RPMI8226 (cell line): ENCODE data around the gene ADRA2B.
"Not testable (repeated sequence)": the region's sequence is repeated elsewhere in the genome, so short reads cannot be mapped to it uniquely, and the experiment has no call there.

Source experiments
- DNase-seq: peaks from one replicate; pipeline ENCODE4 v3.0.0-alpha.2; 2015

ADRA2B gene

GRCh38 chr2:96085541-96086355, 30.6 kb downstream of the ADRA2B start:
- no peak for DNase-seq

DNA sequence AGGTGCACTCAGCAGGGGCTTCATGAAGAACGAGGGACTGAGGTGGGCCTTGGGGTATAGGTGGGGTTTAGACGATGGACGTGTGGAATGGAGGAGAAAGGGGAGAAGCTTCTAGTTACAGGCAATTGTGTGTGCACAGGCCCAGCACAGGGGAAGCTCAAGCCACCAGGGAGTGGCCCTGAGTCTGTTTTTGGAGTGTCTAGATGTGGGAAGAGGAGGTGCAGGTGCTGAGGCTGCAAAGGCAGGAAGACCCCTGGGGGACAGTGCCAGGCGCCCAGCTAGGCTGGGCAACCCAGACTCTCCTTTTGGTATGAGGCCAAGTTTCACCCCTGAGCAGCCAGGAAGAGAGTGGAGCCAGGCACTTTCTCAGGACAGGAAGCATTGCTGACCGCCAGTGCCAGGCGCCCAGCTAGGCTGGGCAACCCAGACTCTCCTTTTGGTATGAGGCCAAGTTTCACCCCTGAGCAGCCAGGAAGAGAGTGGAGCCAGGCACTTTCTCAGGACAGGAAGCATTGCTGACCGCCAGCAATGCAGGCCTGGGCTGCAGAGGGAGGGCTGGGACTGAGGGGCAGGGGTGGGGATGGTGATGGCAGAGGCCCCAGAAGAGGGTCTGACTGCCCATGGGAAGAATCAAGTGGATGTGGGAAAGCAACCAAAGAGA, 31.4 kb downstream of the ADRA2B start:
- DNase-seq, result not testable (repeated sequence)

DNA sequence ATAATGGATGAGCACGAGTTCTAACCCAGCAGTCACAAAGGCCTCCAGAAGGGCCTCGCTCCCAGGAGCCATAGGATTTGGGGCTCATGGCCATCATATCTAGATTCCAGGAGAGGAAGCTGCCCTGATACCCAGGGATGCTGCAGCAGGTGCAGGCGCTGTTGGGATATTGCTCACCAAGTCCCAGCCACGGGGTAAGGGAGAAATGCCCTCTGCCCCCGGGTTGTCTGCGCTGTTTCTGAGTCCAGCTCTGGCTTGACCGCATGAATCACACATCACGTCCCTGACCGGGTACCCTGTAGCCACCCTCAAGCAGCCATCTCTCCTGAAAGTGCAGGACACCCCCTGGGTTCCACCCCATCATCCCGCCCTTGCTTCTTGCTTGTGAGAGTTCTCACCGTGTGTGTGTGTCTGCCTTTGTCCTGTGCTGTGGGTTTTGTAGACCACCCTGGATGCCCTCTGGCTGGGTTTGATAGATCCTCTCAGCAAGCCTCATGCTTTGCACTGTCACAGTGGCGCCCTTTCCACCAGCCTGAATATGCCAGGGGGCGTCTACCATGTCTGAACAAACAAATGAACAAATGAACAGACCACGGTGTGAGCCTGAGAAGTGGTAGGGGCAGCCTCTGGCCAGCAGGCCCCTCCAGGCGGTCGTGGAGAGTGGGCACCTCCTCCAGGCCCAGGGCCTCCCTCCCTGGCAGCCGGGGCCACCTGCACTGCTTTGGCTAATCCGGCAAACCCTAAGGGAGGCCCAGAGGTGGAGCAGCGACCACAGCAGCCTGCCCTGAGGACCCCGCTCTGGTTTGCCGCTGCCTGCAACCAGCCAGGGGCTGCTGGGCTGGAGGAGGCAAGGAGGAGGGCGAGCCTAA, 32.1 kb downstream of the ADRA2B start:
- DNase-seq, result no peak

GRCh38 chr2:96083064-96083939, 33.1 kb downstream of the ADRA2B start:
- no peak for DNase-seq

GRCh38 chr2:96082211-96083063, 33.9 kb downstream of the ADRA2B start:
- no peak for DNase-seq

GRCh38 chr2:96081042-96081441, 35.3 kb downstream of the ADRA2B start:
- DNase-seq, result no peak

- DNase-seq, result no peak
These were observed 41.1 kb downstream of the ADRA2B start for GRCh38 chr2:96075199-96075771.

GRCh38 chr2:96074156-96074555, 42.2 kb downstream of the ADRA2B start:
- DNase-seq, result no peak

DNA sequence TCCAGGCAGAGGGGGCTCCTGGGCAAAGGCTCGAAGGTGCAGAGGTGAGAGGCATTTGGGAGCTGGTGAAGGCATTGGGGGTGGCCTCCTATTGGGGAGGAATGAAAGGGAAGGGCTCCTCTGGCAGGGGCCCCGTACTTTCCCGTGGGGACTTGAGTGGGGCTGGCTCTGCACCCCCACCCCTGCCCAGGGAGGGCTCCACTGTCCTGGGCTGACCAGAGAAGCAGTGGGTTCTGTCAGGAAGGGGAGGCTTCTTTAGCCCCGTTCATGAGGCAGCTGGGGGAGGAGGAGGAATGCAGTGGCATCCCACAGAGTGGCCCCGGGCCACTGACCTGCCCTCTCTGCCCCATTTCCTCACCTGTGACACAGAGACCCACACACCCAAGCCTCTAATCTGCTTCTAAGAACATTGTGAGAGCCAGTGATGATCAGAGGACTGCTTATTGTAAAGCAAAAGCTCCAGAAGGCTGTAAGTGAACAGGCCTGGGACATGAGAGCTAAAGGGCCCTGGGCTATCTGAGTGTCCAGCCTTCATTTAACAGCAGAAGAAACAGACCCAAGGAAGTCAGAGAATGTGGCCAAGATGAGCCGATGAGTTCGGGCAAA, 43.1 kb downstream of the ADRA2B start:
- DNase-seq, result no peak

GRCh38 chr2:96072746-96073145, 43.6 kb downstream of the ADRA2B start:
- no peak for DNase-seq

GRCh38 chr2:96071977-96072491, 44.3 kb downstream of the ADRA2B start:
- DNase-seq, result not testable (repeated sequence)

GRCh38 chr2:96071087-96071976, 45.0 kb downstream of the ADRA2B start:
- not testable (repeated sequence) for DNase-seq

DNA sequence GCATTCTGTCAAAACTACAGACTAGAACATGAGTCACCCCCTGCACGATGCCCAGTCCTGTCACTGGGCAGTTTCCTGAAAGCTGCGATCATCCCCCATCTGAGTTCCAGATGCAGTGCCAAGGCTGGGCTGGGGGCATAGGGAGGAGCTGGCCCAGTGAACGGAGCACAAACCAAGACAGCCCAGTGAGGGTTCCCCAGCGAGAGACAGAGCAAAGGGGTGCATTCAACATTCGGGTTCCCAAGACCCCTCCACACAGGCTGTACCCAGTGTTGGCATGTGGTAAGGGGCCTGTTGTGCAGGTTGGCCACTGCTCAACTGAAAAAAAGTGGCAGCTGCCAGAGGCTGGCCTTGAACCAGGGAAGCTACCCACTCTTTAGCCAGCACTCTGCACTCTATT, 46.0 kb downstream of the ADRA2B start:
- not testable (repeated sequence) for DNase-seq

DNA sequence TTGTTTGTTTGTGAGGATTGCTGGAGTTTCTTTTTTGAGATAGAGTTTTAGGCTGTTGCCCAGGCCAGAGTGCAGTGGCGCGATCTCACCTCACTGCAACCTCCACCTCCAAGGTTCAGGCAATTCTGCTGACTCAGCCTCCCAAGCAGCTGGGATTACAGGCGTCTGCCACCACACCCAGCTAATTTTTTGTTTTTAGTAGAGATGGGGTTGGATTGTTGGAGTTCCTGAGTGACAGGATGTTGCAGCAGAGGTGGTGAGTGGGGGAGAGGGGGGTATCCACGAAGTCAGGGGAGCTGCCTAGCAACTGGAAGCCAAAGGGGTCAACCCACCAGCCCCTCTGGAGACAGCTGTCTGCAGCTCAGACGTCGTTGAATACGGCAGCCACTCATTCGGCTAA, 46.5 kb downstream of the ADRA2B start:
- DNase-seq, result not testable (repeated sequence)

GRCh38 chr2:96067902-96068581, 48.3 kb downstream of the ADRA2B start:
- DNase-seq, result not testable (repeated sequence)

DNA sequence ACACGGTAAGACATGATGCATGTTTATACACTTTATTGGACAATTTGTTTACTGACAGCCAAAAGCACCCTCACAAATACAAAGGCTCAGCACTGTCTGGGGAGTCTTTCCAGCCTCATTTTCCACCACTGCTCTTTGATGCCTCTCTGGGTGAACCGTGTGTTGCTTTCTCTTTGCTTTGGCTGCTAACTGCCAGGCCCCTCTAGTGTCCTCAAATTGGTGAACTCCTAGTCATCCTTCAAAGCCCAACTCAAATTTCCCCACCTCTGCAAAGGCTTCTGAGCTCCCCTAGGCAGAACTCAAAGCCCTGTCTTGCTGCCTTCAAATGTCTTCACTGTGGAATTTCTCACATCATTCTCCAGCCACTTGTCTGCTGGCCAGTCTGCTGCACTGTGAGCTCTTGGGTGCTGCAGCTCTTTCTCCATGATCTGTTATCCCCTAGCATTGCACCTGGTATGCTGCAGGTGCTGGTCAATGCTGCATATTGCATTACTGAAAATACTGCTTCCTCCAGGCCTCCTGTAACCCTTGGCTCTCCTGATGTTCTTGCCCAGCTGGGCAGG, 49.2 kb downstream of the ADRA2B start:
- DNase-seq, result not testable (repeated sequence)

DNA sequence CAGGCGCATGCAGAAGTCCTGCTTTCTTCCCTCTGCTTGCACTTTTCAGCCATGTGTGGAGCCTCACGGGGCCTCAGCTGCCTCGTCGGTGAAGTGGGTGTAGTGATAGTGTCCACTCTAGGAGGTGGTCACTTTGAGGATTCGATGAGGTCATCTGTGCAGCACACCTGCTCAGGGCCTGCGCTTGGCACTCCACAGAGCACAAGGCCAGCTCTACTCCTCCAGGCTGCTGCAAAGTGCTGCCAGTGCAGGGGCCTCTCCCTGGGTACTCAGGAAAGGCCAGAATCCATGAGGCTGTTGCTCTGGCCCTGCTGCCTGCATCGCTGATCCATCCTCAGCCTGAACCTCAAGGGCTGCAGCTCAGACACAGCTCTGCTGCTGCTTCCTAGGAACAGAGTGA, 49.9 kb downstream of the ADRA2B start:
- DNase-seq, result not testable (repeated sequence)

GRCh38 chr2:96065954-96066353, 50.4 kb downstream of the ADRA2B start:
- not testable (repeated sequence) for DNase-seq
